Fibroblast of the conjunctiva (primary cell): ENCODE results near the gene ULBP3.
"Not testable (repeated sequence)": the region's sequence is repeated elsewhere in the genome, so short reads cannot be mapped to it uniquely, and the experiment has no call there.

Source experiments
- DNase-seq: peaks from one replicate; pipeline ENCODE4 v3.0.0-alpha.2; 2010; ENCODE audit warnings: low read depth

ULBP3 gene

DNA sequence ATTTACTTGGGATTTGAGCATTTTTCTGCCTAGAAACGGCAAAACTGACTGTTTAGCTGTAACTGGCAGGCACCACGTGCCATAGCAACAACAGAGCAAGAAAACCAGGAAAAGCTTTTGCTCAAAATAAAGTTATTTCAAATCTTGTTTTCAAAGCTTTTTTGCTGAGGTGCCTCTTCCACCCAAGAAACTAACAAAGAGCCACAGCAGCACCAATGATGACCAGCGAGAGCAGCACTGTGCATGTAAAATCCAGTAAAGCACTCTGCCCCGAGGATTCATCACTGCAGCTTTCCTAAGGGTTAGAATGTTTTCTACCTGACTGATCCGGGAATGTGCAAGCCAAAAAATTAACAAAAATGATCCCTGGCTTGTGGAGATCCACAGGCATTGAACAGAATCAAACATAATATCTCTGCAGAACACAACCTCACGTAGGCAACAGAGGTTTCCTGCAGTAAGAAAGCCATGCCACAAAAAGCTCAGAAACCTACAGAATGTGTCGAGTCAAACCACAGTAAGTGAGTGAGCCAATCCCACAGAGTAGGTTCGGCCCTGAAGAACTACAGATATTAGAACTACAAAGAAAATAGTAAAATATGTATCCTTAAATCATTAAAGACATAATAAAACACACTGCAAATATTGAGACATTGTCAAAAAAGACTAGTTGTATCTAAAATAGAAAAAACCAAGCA, 7.4 kb upstream of the ULBP3 start:
- DNase-seq: no peak

- no peak for DNase-seq
These were observed 6.1 kb upstream of the ULBP3 start for GRCh38 chr6:150075034-150075421.

DNA sequence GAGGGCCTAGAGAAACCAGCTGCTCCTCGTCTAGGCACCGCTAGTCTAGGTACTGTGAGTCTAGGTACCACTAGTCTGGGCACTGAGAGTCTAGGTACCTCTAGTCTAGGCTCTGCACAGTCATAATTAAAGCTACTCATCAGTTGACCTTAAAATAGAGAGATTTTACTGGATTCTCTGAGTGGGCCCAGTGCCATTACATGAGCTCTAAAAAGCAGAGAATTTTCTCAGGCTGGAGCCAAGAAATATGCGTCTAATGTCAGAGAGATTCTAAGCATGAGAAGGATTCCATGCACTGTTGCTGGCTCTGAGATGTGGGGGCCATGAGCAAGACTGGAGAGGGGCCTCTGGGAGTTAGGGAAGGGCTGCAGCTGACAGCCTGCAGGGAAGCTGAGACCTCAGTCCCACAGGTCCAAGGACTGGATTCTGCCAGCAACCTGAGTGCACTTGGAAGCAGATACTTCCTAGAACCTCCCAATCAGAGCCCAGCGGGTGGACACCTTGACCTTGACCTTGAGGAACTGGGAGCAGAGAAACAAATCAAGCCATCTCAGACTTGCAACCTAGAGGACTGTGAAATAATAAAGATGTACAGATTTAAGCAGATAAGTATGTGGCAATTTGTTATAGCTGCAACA, 5.6 kb upstream of the ULBP3 start:
- not testable (repeated sequence) for DNase-seq

GRCh38 chr6:150072201-150072600, 3.3 kb upstream of the ULBP3 start:
- no peak for DNase-seq

DNA sequence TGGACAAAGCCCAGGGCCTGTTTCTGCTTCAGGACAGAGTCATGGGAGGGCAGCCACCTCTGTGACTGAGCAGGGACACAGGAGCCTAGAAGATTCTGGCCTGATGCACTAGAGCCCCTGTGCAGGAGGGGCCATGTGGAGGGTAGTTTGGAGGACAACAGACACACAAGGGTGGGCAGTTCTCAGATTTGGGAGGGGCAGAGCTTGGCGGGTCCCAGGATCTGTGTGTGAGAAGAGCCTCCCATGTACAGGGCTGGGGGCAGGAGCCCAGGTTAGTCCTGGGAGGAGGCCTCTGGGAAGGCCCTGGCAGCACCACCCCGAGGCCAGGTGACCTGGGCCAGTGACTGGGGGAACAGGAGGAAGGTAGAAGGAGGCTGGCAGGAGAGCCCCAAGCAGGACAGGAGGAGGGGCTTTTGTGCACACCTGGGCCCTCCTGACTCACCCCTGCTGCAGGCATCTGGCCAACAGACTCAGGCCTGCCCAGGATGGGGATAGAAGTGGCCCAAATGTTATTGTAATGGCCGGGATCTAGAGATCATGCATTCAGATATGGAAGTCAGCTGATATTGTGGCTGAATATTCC, 1.4 kb upstream of the ULBP3 start:
- no peak for DNase-seq

DNA sequence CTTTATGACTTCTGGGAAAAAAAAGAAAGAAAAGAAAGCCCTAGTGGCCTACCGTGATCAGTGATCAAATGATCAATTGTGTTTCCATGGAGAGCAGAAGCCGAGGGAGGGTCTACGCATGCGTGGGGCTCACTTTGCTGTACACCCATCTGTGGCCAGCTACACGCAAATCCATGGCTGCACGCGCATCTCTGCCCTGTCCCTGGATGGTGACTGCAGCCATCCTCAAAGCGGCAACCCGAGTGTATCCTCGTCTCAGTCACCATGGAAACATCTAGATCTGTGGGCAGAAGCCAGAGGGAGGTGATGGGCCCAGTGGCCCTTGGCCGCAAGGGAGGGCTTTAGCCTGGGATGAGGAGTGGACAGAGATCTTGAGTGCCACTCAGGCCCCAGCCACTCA, 785 bp upstream of the ULBP3 start:
- no peak for DNase-seq

- DNase-seq: no peak
These were observed 770 bp downstream of the ULBP3 start for GRCh38 chr6:150068151-150068550.

DNA sequence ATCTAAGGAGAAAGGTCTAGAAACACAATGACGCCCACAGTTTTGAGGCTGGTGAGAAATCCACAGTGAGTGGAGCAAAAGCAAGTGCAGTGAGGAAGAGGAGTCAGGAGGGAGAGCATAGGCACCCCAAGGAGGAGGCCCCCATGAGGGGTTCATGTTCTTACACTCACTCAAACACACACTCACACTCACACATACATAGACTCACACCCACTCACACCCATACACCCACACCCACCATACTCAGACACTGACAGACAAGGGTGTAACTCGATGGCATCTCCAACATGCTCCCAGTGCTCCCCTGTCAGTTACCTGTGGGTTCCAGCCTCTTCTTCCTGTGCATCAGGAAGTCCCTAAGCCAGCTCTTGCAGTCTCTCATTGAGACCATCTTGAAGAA, 3.8 kb downstream of the ULBP3 start:
- no peak for DNase-seq

DNA sequence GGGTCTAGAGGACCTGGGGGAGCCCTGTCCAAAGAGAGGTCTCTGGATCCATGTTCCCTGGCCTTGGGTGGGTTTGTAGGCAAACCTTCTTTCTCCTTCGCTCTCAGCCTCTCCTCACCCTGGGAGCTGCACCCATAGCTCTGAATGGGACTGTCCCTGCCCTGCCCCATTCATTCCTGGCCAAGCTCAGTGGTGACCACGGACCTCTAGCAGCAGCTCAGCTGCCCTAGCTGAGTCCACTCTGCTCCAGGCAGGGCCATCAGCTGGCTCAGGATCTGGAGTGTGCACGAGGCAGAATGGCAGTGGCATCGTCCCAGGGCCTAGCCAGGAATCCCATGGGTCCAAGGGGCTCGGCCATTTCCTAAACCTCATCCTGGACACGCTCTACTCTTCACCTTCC, 5.3 kb downstream of the ULBP3 start:
- DNase-seq: no peak

GRCh38 chr6:150059973-150060372, 8.9 kb downstream of the ULBP3 start:
- DNase-seq: not testable (repeated sequence)

DNA sequence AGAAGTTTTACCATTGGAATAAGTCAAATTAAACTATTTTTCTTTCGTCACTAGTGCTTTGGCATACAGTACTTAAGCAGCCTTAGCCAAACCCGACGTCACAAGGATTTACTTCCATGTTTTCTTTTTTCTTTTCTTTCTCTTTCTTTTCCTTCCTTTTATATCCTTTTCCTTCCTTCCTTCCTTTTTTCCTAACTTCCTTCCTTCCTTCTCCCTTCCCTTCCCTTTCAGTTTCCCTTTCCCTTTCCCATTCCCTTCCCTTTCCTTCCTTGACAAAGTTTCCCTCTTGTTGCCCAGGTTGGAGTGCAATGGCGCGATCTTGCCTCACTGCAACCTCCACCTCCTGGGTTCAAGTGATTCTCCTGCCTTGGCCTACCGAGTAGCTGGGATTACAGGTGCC, 9.9 kb downstream of the ULBP3 start:
- DNase-seq: no peak

- DNase-seq: no peak
These were observed 10.6 kb downstream of the ULBP3 start for GRCh38 chr6:150058231-150058792.

- no peak for DNase-seq
These were observed 11.4 kb downstream of the ULBP3 start for GRCh38 chr6:150057501-150057951.

- DNase-seq: no peak
These were observed 12.0 kb downstream of the ULBP3 start for GRCh38 chr6:150056916-150057315.

GRCh38 chr6:150056156-150056555, 12.8 kb downstream of the ULBP3 start:
- no peak for DNase-seq

GRCh38 chr6:150055131-150055530, 13.8 kb downstream of the ULBP3 start:
- DNase-seq: no peak

DNA sequence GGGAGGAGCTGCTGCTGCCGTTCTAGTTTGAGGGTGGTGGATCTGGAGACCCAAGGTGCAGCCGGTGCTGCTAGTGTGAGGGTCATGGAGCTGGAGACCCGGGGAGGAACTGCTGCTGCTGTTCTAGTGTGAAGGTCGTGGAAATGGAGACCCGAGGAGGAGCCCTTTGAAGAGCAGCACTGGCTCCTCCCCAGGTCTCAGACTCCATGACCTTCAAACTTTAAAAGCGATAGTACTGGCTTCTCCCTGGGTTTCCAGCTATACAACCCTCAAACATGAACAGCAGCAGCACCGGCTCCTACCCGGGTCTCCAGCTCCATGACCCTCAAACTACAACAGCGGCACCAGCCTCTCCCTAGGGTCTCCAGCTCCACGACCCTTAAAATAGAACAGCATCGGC, 15.5 kb downstream of the ULBP3 start:
- DNase-seq: no peak

GRCh38 chr6:150050846-150051245, 18.1 kb downstream of the ULBP3 start:
- DNase-seq: no peak

DNA sequence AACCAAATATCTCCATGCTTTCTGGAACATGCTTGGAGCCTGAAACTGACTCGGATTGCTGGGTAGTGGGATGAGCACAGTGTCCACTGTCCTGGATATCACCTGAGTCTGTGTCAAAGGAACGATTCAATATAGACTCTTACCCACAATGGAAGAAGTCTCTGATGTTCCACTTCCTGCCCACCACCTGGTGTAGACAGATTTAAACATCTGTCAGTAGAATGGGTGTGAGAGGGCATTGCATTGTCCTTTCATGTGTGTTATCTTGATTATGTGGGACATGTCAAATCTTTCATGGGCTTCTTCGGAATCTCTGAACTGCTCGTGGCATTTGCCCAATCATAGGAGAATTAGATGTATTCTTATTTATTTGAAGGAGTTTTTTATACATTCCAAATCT, 20.8 kb downstream of the ULBP3 start:
- no peak for DNase-seq

- DNase-seq: no peak
These were observed 22.0 kb downstream of the ULBP3 start for GRCh38 chr6:150046943-150047342.

DNA sequence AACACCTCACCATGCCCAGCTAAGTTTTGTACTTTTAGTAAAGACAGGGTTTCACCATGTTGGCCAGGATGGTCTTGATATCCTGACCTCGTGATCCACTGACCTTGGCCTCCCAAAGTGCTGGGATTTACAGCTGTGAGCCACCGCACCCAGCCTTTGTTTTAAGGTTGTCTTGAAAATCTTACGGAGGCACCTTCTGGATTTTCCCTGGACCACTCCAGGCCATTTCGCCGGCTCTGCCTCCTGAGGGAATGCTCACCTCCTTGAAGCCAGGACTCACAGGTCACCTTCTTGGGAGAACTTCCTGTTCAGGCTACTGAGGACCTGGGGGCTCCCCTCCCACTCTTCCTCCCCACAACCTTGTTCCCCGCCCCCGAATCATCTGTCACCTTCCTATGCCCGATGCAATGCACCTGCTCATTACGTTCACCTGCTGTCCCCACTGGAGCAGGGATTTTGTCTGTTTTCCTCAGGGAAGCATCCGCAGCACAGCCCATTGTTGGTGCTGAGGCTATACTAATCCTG, 24.2 kb downstream of the ULBP3 start:
- no peak for DNase-seq

DNA sequence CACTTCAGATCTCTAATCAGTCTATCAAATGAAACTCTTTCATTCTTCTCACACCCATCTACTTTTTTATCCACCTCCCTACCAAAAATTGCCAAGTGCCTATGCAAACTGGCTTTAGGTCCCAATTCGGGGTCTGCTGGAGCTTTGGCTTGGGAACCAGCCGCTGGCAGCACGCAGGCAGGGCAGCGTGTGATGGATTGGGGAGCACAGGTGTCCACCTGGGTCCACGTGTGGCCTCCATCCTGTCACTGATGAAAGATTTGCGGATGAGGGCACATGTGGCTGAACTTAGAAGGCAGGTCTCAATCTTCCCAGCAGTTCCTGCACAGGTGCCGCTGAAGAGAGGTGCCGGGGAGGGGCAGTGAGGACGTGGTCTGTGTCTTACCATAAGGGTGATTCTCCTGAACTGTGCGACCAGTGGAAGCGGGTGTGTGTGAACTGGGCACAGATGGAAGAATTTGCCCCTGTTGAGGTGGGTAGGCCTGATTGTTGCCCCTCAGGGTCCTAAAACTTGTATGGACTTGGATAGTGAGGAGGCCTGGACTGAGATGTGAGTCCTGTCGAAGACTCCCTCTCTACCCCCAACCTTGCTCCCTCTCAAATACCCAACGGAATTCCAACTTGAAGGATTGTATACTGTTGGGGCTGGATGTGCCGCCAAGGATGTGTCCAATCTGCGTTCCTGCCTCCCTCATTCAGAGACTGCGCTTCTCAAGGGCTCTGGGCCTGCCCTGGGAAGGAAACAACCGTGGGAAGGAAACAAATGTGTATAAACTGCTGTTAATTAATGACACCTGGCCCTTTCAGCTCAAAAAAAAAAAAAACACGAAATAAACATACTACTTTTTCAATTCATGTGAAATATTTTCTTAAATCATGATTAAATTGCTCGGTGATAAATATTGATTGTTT, 25.2 kb downstream of the ULBP3 start:
- DNase-seq: no peak
